IMR-90 (cell line): Measurements from ENCODE around the gene EXOC6B. TPM values are rescaled to one million over a fixed set of nuclear protein-coding genes. Genes with fewer than 3 reads are reported as not detected.

ENCODE experiments used
- ATAC-seq: fragments of 200-7000 bp; cut with Tn5 transposase; 2 replicates; pipeline ENCODE4 v1.9.1; 2020; ENCODE audit warnings: low read depth, mild to moderate bottlenecking, moderate library complexity
- BruUV-seq: library from RNA; stranded (reverse); fragments of 400-500 nt; replicated peaks from 2 replicates; lab custom pipeline; 2021; lab: Mats Ljungman, UMichigan
- CTCF ChIA-PET: fragments of 300-600 bp; formaldehyde crosslinking; extraction: SDS; loops from one replicate; lab custom pipeline; 2021; ENCODE audit warnings: antibody characterized with exemption; lab: Yijun Ruan, JAX
- POLR2A ChIA-PET: fragments of 300-600 bp; sonication (Branson Sonifier 250); formaldehyde crosslinking; loops from one replicate; lab custom pipeline; 2022; ENCODE audit warnings: antibody characterized with exemption; ENCODE audit not compliant: unreplicated experiment; lab: Charles Lee
- DNase-seq: peaks from one replicate; pipeline ENCODE4 v3.0.0; 2013
- H2AFZ ChIP-seq: replicated peaks from 2 replicates; pipeline ENCODE3; 2013; ENCODE audit warnings: low read length, mild to moderate bottlenecking; ENCODE audit not compliant: poor library complexity
- H2AK5ac ChIP-seq: 2 replicates; pipeline ENCODE4 v1.6.1; 2013; ENCODE audit warnings: low read depth, low read length, inconsistent platforms
- H2AK9ac ChIP-seq: replicated peaks from 2 replicates; pipeline ENCODE3; 2013; ENCODE audit warnings: mild to moderate bottlenecking, low read depth, low read length, moderate library complexity; ENCODE audit not compliant: poor library complexity
- H2BK120ac ChIP-seq: 2 replicates; pipeline ENCODE4 v1.6.1; 2013; ENCODE audit warnings: low read depth, low read length, inconsistent platforms
- H2BK15ac ChIP-seq: 3 replicates; pipeline ENCODE4 v1.6.1; 2013; ENCODE audit warnings: low read depth, low read length, inconsistent platforms
- H2BK20ac ChIP-seq: 2 replicates; pipeline ENCODE4 v1.6.1; 2013; ENCODE audit warnings: low read depth, mild to moderate bottlenecking, inconsistent platforms, low read length, moderate library complexity
- H2BK5ac ChIP-seq: 2 replicates; pipeline ENCODE4 v1.6.1; 2013; ENCODE audit warnings: mild to moderate bottlenecking, low read depth, low read length, inconsistent platforms; ENCODE audit not compliant: poor library complexity, severe bottlenecking
- H3K14ac ChIP-seq: replicated peaks from 2 replicates; pipeline ENCODE4 v1.6.1; 2013; ENCODE audit warnings: low read depth, low read length, inconsistent platforms
- H3K18ac ChIP-seq: 2 replicates; pipeline ENCODE4 v1.6.1; 2013; ENCODE audit warnings: low read depth, low read length, control low read depth
- H3K23ac ChIP-seq: 2 replicates; pipeline ENCODE4 v1.6.1; 2013; ENCODE audit warnings: low read depth, low read length, inconsistent platforms
- H3K27ac ChIP-seq: 2 replicates; pipeline ENCODE4 v1.5.1; 2013; ENCODE audit warnings: mild to moderate bottlenecking, control low read depth, low read length; ENCODE audit not compliant: insufficient read depth
- H3K27me3 ChIP-seq: 2 replicates; pipeline ENCODE4 v1.6.1; 2013; ENCODE audit warnings: low read length; ENCODE audit not compliant: control insufficient read depth, insufficient read depth
- H3K36me3 ChIP-seq: 2 replicates; pipeline ENCODE4 v1.6.1; 2013; ENCODE audit warnings: low read length, mixed read lengths; ENCODE audit not compliant: control insufficient read depth, insufficient read depth
- H3K4ac ChIP-seq: 2 replicates; pipeline ENCODE4 v1.6.1; 2013; ENCODE audit warnings: low read depth, low read length, inconsistent platforms
- H3K4me1 ChIP-seq: 2 replicates; pipeline ENCODE4 v1.6.1; 2013; ENCODE audit warnings: low read length, mixed read lengths; ENCODE audit not compliant: control insufficient read depth, insufficient read depth
- H3K4me2 ChIP-seq: 2 replicates; pipeline ENCODE4 v1.6.1; 2013; ENCODE audit warnings: low read depth, mild to moderate bottlenecking, control low read depth, low read length, moderate library complexity
- H3K4me3 ChIP-seq: 2 replicates; pipeline ENCODE4 v1.5.1; 2013; ENCODE audit warnings: low read depth, mild to moderate bottlenecking, control low read depth, low read length, moderate library complexity; ENCODE audit not compliant: insufficient read depth
- H3K56ac ChIP-seq: 2 replicates; pipeline ENCODE4 v1.6.1; 2013; ENCODE audit warnings: low read length, inconsistent platforms; ENCODE audit not compliant: insufficient read depth; ENCODE audit errors: extremely low read depth
- H3K79me1 ChIP-seq, 2 experiments: 2 replicates each; pipeline ENCODE4 v1.6.1; 2013; ENCODE audit warnings: low read length in 2 of 2, inconsistent platforms in 1 of 2, low read depth in 1 of 2
- H3K9ac ChIP-seq: 2 replicates; pipeline ENCODE4 v1.6.1; 2013; ENCODE audit warnings: low read depth, low read length, control low read depth
- H3K9me1 ChIP-seq: 2 replicates; pipeline ENCODE4 v1.6.1; 2013; ENCODE audit warnings: low read length, inconsistent platforms; ENCODE audit not compliant: insufficient read depth
- H3K9me3 ChIP-seq: 2 replicates; pipeline ENCODE4 v1.6.1; 2013; ENCODE audit warnings: low read length; ENCODE audit not compliant: control insufficient read depth, insufficient read depth
- H4K20me1 ChIP-seq: 2 replicates; pipeline ENCODE4 v1.6.1; 2013; ENCODE audit warnings: low read length, inconsistent platforms; ENCODE audit not compliant: insufficient read depth
- H4K5ac ChIP-seq: 2 replicates; pipeline ENCODE4 v1.6.1; 2013; ENCODE audit warnings: mild to moderate bottlenecking, low read depth, low read length, control low read depth
- H4K8ac ChIP-seq, 2 experiments: 2 replicates each; pipeline ENCODE4 v1.6.1; 2013; ENCODE audit warnings: low read depth in 2 of 2, low read length in 2 of 2, control low read depth in 1 of 2, inconsistent platforms in 1 of 2
- H4K91ac ChIP-seq: 2 replicates; pipeline ENCODE4 v1.6.1; 2013; ENCODE audit warnings: low read depth, low read length, inconsistent platforms; ENCODE audit not compliant: insufficient read depth
- CEBPB ChIP-seq: IDR thresholded peaks from 2 replicates; pipeline ENCODE4 v1.6.1; 2012; ENCODE audit warnings: low read depth, low read length, improper control_type of control experiment
- FOS ChIP-seq: fragments of 150-350 bp; IDR thresholded peaks from 2 replicates; pipeline ENCODE4 v1.6.1; 2016; ENCODE audit warnings: low read depth, low read length
- MAZ ChIP-seq: IDR thresholded peaks from 2 replicates; pipeline ENCODE4 v1.6.1; 2012; ENCODE audit warnings: low read depth, mild to moderate bottlenecking, low read length, improper control_type of control experiment, moderate library complexity, borderline replicate concordance
- NFE2L2 ChIP-seq: fragments of 150-350 bp; IDR thresholded peaks from 2 replicates; pipeline ENCODE4 v1.6.1; 2016; ENCODE audit warnings: low read depth, mild to moderate bottlenecking, low read length
- SMC3 ChIP-seq: fragments of 150-350 bp; IDR thresholded peaks from 2 replicates; pipeline ENCODE4 v1.6.1; 2016; ENCODE audit warnings: low read depth, mild to moderate bottlenecking, antibody characterized with exemption, low read length, moderate library complexity
- WGBS, 2 experiments: methylation state at CpG; one replicate each; pipeline versions ENCODE4 v1.1.5 to v1.1.7; 2013; ENCODE audit warnings: missing lambda C conversion rate in 2 of 2; ENCODE audit not compliant: insufficient read length in 1 of 2; ENCODE audit errors: extremely low coverage in 2 of 2; 5-methylcytosine and 5-hydroxymethylcytosine counted together
- dilution Hi-C: fragments of 300-500 bp; cut with HindIII; formaldehyde crosslinking; loops from one replicate; pipeline ENCODE4 v1.14.3; 2018; ENCODE audit warnings: low sequenced_read_pairs; ENCODE audit not compliant: unreplicated experiment
- in situ Hi-C: fragments of 300-500 bp; cut with MboI; formaldehyde crosslinking; loops from 3 replicates; pipeline ENCODE4 v1.14.3; 2019; ENCODE audit warnings: low sequenced_read_pairs, inconsistent platforms, mixed read lengths
- intact Hi-C: fragments of 100-400 bp; cut with micrococcal nuclease; formaldehyde crosslinking; loops from 2 replicates; pipeline ENCODE4 v1.10.0; 2022
- polyA plus RNA-seq, 3 experiments: library from polyadenylated mRNA; depleted of rRNA; stranded (reverse); fragments of >200 nt; gene quantifications; 2 replicates each; pipeline ENCODE4 v1.2.3, GENCODE V29; 2012; ENCODE audit warnings: low replicate concordance in 1 of 3
- total RNA-seq: library from RNA; depleted of rRNA; stranded (reverse); fragments of >200 nt; gene quantifications from 2 replicates; pipeline ENCODE4 v1.2.3, GENCODE V29; 2012
- TF ChIP-seq, protein P1 (sequence below): fragments of 150-350 bp; IDR thresholded peaks from 2 replicates; pipeline ENCODE4 v1.6.1; 2017; ENCODE audit warnings: mild to moderate bottlenecking, antibody characterized with exemption, low read length, low read depth

Gene EXOC6B
- total and polyA plus RNA-seq, 2 of the 4 experiments (the other 2 are of a cell fraction), result 10.2 to 29.4 TPM

DNA sequence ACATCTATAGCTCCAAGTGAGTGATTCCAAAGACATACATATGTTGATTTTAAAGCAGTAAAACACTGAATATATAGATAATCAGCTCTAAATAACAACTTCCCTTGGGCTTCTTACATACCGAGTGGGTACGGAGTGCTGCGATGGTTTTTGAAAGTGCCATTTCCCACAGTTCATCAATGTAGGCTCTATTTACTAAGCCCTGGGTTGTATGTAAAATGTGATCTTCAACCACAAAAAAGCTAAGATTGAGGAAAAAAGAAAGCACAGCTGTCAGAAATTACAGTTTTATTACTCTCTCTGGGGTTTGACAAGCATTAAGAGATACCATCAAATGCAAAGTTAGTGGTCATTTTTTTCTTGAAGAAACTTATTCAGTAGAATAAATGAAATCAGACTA is 312.8 kb downstream of the EXOC6B start:
- H3K27ac ChIP-seq, result no peak overlapping the region
- no peak overlapping the region for H2AFZ ChIP-seq
- no peak overlapping the region for H2BK15ac ChIP-seq
- H2AK9ac ChIP-seq, result no peak overlapping the region
- H2BK20ac ChIP-seq, result no peak overlapping the region
- in situ Hi-C loops (no loop called here), intact Hi-C loops (no loop called here), dilution Hi-C loops (no loop called here)
- H3K4me1 ChIP-seq, result peaks cover 2% of the 10 kb centered on the region; the same call in 1 of the 2 replicates
- no peak overlapping the region for H2BK5ac ChIP-seq
- no peak overlapping the region for H4K8ac ChIP-seq
- no peaks in the 10 kb centered on the region for H4K20me1 ChIP-seq
- H4K91ac ChIP-seq, result no peak overlapping the region
- no peaks in the 10 kb centered on the region; a peak in 1 of 4 replicates for H3K79me1 ChIP-seq
- no peak overlapping the region for H3K4ac ChIP-seq
- CTCF ChIA-PET, result no interaction called here
- H3K9ac ChIP-seq, result no peak overlapping the region
- TF ChIP-seq NFE2L2, result no peak
- no peak for TF ChIP-seq SMC3
- TF ChIP-seq FOS, result no peak
- no peak for TF ChIP-seq MAZ
- TF ChIP-seq, protein P1, sequence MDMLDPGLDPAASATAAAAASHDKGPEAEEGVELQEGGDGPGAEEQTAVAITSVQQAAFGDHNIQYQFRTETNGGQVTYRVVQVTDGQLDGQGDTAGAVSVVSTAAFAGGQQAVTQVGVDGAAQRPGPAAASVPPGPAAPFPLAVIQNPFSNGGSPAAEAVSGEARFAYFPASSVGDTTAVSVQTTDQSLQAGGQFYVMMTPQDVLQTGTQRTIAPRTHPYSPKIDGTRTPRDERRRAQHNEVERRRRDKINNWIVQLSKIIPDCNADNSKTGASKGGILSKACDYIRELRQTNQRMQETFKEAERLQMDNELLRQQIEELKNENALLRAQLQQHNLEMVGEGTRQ, result no peak
- no peak for TF ChIP-seq CEBPB
- ATAC-seq (no peak), DNase-seq (no peak)
- H3K18ac ChIP-seq, result no peak overlapping the region
- H4K5ac ChIP-seq, result no peak overlapping the region
- no peaks in the 10 kb centered on the region for H3K9me1 ChIP-seq
- no peak overlapping the region for H3K4me3 ChIP-seq
- H3K36me3 ChIP-seq, result no peaks in the 10 kb centered on the region
- H2BK120ac ChIP-seq, result no peak overlapping the region
- no peak overlapping the region for H2AK5ac ChIP-seq
- H3K56ac ChIP-seq, result no peak overlapping the region
- H3K4me2 ChIP-seq, result no peak overlapping the region
- no peak overlapping the region for H3K14ac ChIP-seq
- no TSS peak for BruUV-seq
- no peak overlapping the region for H3K23ac ChIP-seq
- no peaks in the 10 kb centered on the region for H3K27me3 ChIP-seq
- H3K9me3 ChIP-seq, result no peaks in the 10 kb centered on the region
- WGBS, 2 experiments, result no CpG with 5 or more reads among the region's 3 CpGs
- POLR2A ChIA-PET, result no interaction called here
